Raji (cell line): ENCODE data around the gene STK32B.

ENCODE experiments used
- POLR2A ChIP-seq: IDR thresholded peaks from 2 replicates; pipeline ENCODE4 v1.6.1; 2011; ENCODE audit warnings: low read depth, low read length, control low read depth; ENCODE audit not compliant: insufficient read depth

STK32B gene

DNA sequence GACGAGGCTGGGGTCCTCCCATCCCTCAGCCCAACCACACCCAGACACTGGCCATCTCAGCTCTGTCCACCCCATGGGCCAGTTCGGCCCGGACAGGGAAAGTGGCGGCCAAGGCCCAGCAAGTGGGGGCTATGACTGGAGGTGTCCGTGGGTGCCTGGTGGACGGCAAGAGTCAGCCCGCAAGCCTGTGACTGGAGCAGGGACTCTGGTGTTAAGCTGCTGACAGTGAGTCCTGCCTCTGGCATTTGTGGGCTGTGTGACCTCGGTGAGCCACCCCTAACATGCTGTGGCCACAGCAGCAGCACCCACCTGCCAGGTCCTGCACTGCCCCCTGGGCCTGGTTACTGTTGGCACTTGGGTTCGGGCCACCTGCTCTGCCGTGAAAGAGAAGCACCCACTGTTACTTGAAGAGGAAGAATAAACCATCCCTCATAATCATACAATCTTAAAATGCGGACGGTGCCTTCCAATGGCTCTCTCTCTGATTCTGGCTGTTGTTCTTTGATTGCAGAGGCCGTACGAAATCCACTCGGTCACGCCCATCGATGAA, 405.1 kb downstream of the STK32B start:
- no peak for TF ChIP-seq POLR2A

- TF ChIP-seq POLR2A = no peak
Observed at GRCh38 chr4:5458676-5459075, 407.4 kb downstream of the STK32B start.

DNA sequence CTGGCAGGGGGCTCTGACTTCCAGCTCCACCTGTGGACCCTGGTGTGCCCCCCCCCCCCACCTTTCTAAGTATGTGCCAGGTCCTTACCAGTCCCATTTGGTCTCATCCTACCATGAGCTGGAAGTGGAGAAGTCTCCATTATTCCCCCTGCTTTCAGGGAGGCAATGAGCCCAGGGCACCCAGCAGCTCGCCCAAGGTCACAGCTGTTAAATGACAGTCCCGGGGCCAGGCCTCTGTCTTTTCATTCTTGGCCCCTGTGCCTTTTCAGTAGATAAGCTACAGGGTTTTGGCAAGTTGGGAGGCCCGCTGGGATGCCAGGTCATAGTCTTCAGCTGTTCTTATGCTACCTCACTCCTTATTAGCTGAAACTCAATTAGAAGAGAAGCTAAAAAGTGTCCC, 408.0 kb downstream of the STK32B start:
- TF ChIP-seq POLR2A = no peak

GRCh38 chr4:5460106-5460801, 409.0 kb downstream of the STK32B start:
- no peak for TF ChIP-seq POLR2A

- TF ChIP-seq POLR2A = no peak
Observed at GRCh38 chr4:5461477-5461876, 410.2 kb downstream of the STK32B start.

GRCh38 chr4:5462254-5462835, 411.1 kb downstream of the STK32B start:
- no peak for TF ChIP-seq POLR2A

DNA sequence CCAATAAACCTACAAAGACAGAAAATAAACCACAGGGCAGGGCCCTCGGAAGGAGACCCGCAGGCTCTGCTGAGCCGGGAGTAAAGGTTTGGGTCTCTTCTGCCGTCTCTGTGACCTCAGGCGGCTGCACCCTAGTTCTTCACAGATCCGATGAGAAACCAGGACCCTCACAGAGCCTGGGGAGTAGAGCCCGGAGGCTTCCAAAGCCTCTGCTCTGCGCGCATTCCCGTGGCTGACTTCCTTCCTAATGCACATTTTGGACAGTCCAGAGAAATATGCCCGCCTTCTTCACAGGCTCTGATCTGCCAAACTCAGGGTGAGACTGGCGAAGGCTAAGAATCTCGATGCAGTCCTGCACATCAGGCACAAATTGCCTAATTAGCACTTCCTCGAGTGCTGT, 411.6 kb downstream of the STK32B start:
- TF ChIP-seq POLR2A = no peak

- TF ChIP-seq POLR2A = no peak
Observed at GRCh38 chr4:5463361-5463760, 412.1 kb downstream of the STK32B start.

DNA sequence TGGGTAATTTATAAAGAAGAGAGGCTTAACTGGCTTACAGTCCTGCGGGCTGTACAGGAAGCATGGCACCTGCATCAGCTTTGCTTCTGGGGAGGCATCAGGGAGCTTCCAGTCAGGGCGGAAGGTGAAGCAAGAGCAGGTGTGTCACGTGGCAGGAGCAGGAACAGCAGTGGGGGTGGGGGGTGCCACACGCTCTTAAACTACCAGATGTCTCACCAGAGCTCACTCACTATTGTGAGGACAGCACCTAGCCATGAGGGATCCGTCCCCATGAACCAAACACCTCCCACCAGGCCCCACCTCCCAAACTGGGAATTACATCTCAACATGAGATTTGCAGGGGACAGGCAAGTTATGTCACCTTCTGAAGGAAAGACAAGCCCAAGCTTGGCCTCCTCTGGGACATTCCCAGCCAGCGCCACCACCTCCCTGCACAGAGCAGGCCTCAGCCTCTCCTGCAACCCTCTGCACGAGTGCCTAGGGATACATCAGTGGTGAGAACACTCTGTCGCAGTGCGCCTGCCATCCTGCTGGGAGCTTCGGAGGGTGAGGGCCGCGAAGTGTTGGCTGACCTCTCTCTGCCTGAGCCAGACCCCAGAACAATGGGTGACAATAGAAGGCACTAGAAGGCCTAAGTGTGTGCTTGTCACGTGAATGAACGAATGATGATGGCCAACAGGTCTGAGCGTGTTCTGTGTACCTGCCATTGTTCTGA, 412.8 kb downstream of the STK32B start:
- TF ChIP-seq POLR2A = no peak

DNA sequence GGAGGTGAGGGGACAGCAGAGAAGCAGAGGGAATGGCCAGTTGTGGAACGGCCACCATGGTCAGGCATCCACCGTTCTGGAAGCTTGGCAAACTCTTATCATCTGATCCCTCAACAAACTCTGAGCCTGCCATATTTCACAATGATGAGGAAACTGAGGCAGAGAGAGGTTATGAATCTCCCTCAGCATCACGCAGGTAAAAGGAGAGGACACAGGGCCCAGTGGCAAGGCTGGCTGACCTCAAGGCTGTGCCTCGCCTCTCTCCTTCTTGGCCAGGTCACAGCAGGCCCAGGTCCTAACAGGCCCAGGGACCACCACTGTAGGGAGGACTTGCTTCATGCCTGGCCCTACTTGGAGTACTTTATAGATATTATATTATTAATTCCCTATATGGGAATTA, 414.2 kb downstream of the STK32B start:
- no peak for TF ChIP-seq POLR2A

GRCh38 chr4:5465956-5466355, 414.7 kb downstream of the STK32B start:
- no peak for TF ChIP-seq POLR2A

- TF ChIP-seq POLR2A = no peak
Observed at GRCh38 chr4:5467111-5467510, 415.8 kb downstream of the STK32B start.

- TF ChIP-seq POLR2A = no peak
Observed at GRCh38 chr4:5469151-5469775, 418.0 kb downstream of the STK32B start.

DNA sequence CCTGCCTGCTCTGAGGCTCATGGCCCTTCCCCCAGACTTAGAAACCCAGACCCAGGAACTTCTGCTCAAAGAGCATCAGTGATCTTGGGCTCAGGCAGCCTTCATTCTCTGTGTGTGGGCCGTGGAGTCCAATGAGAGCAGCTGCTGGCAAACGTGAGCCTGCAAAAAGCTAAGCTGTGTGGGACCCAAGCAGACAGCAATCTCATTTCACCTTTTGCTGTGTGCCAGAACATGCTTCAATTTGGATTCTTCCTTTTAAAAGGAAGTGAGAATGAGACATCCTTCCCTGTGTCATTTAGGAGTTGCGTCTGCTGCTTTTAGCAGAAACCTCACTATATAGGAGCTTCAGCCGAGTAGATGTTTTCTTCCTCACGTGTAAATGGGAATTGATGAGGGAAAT, 418.6 kb downstream of the STK32B start:
- TF ChIP-seq POLR2A = no peak
